Endothelial cell of umbilical vein (primary cell): ENCODE measurements around the gene ADAMTS17. TPM values are rescaled to one million over a fixed set of nuclear protein-coding genes. Genes with fewer than 3 reads are reported as not detected.

Experiments
- BruUV-seq: library from RNA; stranded (reverse); fragments of 400-500 nt; replicated peaks from 2 replicates; lab custom pipeline; 2021; lab: Mats Ljungman, UMichigan
- CTCF ChIA-PET: fragments of 300-600, 350-600 bp; sonication (Branson Sonifier 250); formaldehyde crosslinking; loops from one replicate; lab custom pipeline; 2021; ENCODE audit warnings: antibody characterized with exemption, inconsistent platforms; lab: Charles Lee
- POLR2A ChIA-PET: fragments of 300-600, 350-600 bp; sonication (Branson Sonifier 250); formaldehyde crosslinking; loops from one replicate; lab custom pipeline; 2021; ENCODE audit warnings: antibody characterized with exemption, inconsistent platforms; lab: Charles Lee
- DNase-seq: peaks from one replicate; pipeline ENCODE4 v3.0.0-alpha.2; 2011; ENCODE audit warnings: low read depth, low spot score
- FAIRE-seq: peaks from 2 replicates; lab custom pipeline; 2011; peaks lifted over from hg19 to GRCh38; lab: Jason Lieb, UNC
- H2AFZ ChIP-seq: 2 replicates; pipeline ENCODE4 v1.6.0; 2012; ENCODE audit warnings: low read depth, low read length, control low read depth, inconsistent platforms
- H3K27ac ChIP-seq: 2 replicates; pipeline ENCODE4 v1.5.1; 2011; ENCODE audit warnings: low read depth, mild to moderate bottlenecking, control low read depth, low read length, moderate library complexity; ENCODE audit not compliant: insufficient read depth
- H3K27me3 ChIP-seq, 2 experiments: 2 replicates each; pipeline versions ENCODE4 v1.6.0 to v1.6.1; 2011; ENCODE audit warnings: low read length in 2 of 2, mixed read lengths in 1 of 2; ENCODE audit not compliant: control insufficient read depth in 2 of 2, insufficient read depth in 2 of 2
- H3K36me3 ChIP-seq, 2 experiments: 2 replicates in 1 of 2; 3 replicates in 1 of 2; pipeline ENCODE4 v1.5.1; 2011; ENCODE audit warnings: low read length in 2 of 2, mild to moderate bottlenecking in 1 of 2, moderate library complexity in 1 of 2; ENCODE audit not compliant: control insufficient read depth in 2 of 2, insufficient read depth in 2 of 2; ENCODE audit errors: extremely low read depth in 1 of 2
- H3K4me1 ChIP-seq: 3 replicates; pipeline ENCODE4 v1.5.1; 2011; ENCODE audit warnings: mild to moderate bottlenecking, low read length; ENCODE audit not compliant: control insufficient read depth, insufficient read depth; ENCODE audit errors: extremely low read depth
- H3K4me2 ChIP-seq: 2 replicates; pipeline ENCODE4 v1.6.1; 2011; ENCODE audit warnings: low read length, control low read depth, mixed read lengths; ENCODE audit not compliant: insufficient read depth
- H3K4me3 ChIP-seq, 3 experiments: fragments of 200-600 bp in 1 of 3; sonication (generic), shearing (Covaris generic) in 1 of 3; replicated peaks in 1 of 3; 2 replicates each; pipeline ENCODE4 v1.5.1; 2011 to 2016; ENCODE audit warnings: control low read depth in 3 of 3, low read length in 3 of 3, mild to moderate bottlenecking in 2 of 3, inconsistent platforms in 1 of 3, low read depth in 1 of 3, moderate library complexity in 1 of 3; ENCODE audit not compliant: insufficient read depth in 1 of 3
- H3K79me2 ChIP-seq: 2 replicates; pipeline ENCODE4 v1.6.0; 2012; ENCODE audit warnings: low read length, inconsistent platforms; ENCODE audit not compliant: control insufficient read depth, insufficient read depth
- H3K9ac ChIP-seq: replicated peaks from 2 replicates; pipeline ENCODE3; 2011; ENCODE audit warnings: low read length, control low read depth; ENCODE audit not compliant: insufficient read depth; ENCODE audit errors: extremely low read depth
- H3K9me1 ChIP-seq: replicated peaks from 3 replicates; pipeline ENCODE4 v1.6.0; 2011; ENCODE audit warnings: mild to moderate bottlenecking, low read length; ENCODE audit not compliant: control insufficient read depth, insufficient read depth; ENCODE audit errors: extremely low read depth
- H3K9me3 ChIP-seq: replicated peaks from 2 replicates; pipeline ENCODE4 v1.5.1; 2012; ENCODE audit warnings: low read length, inconsistent platforms; ENCODE audit not compliant: control insufficient read depth, insufficient read depth
- H4K20me1 ChIP-seq: replicated peaks from 2 replicates; pipeline ENCODE3; 2011; ENCODE audit warnings: mild to moderate bottlenecking, low read length; ENCODE audit not compliant: control insufficient read depth, insufficient read depth; ENCODE audit errors: extremely low read depth
- CTCF ChIP-seq, 2 donors: IDR thresholded peaks; 1 replicate in 1 of 2; 2 replicates in 1 of 2; pipeline ENCODE4 v1.5.1; 2011; ENCODE audit warnings: low read length in 2 of 2, mild to moderate bottlenecking in 2 of 2, moderate library complexity in 2 of 2, control low read depth in 1 of 2, inconsistent platforms in 1 of 2, low read depth in 1 of 2; ENCODE audit not compliant: insufficient read depth in 1 of 2; ENCODE audit errors: extremely low read depth in 1 of 2
- FOS ChIP-seq: IDR thresholded peaks from 2 replicates; pipeline ENCODE4 v1.6.1; 2011; ENCODE audit warnings: mild to moderate bottlenecking, low read length, moderate library complexity, borderline replicate concordance; ENCODE audit not compliant: insufficient read depth
- GATA2 ChIP-seq: IDR thresholded peaks from 2 replicates; pipeline ENCODE4 v1.7.0; 2011; ENCODE audit warnings: low read depth, mild to moderate bottlenecking, moderate library complexity, mixed read lengths, low read length; ENCODE audit not compliant: insufficient read length, insufficient read depth
- JUN ChIP-seq: IDR thresholded peaks from 2 replicates; pipeline ENCODE4 v1.6.1; 2011; ENCODE audit warnings: borderline replicate concordance, low read depth; ENCODE audit not compliant: insufficient read length, insufficient read depth
- MYC ChIP-seq: IDR thresholded peaks from one replicate; pipeline ENCODE4 v1.6.1; 2011; ENCODE audit warnings: mild to moderate bottlenecking, low read depth, low read length
- POLR2A ChIP-seq: IDR thresholded peaks from 2 replicates; pipeline ENCODE4 v1.6.1; 2012; ENCODE audit warnings: low read depth, mild to moderate bottlenecking, control low read depth, low read length
- POLR2AphosphoS5 ChIP-seq: IDR thresholded peaks from 2 replicates; pipeline ENCODE4 v1.6.1; 2012; ENCODE audit warnings: low read depth, mild to moderate bottlenecking, control low read depth, low read length, moderate library complexity; ENCODE audit not compliant: insufficient read depth
- dilution Hi-C: fragments of 300-500 bp; cut with MboI; formaldehyde crosslinking; loops from one replicate; pipeline ENCODE4 v1.15.0; 2019; ENCODE audit warnings: low sequenced_read_pairs; ENCODE audit not compliant: extremely low pct_ligation_motif_present
- intact Hi-C: fragments of 100-400 bp; cut with micrococcal nuclease; formaldehyde crosslinking; loops from one replicate; pipeline ENCODE4 v1.10.0; 2022
- polyA plus RNA-seq, 4 experiments: library from polyadenylated mRNA; depleted of rRNA in 3 of 4; stranded (reverse) in 3 of 4; unstranded in 1 of 4; fragments of >200 nt; gene quantifications; 2 replicates each; pipeline versions ENCODE4 v1.2.1 to v1.2.3, GENCODE V29; 2011 to 2012; ENCODE audit warnings: missing spikeins in 1 of 4
- total RNA-seq: library from RNA; stranded (reverse); gene quantifications from 2 replicates; pipeline ENCODE4 v1.2.3, GENCODE V29; 2021
- TF ChIP-seq, protein P1 (sequence below): IDR thresholded peaks from 2 replicates; pipeline ENCODE4 v1.6.1; 2011; ENCODE audit not compliant: insufficient read depth, insufficient read length

Gene ADAMTS17
- total and polyA plus RNA-seq, 2 donors (not counting 3 experiments of a cell fraction or from before 2014, with no cell fraction given): 0.12 TPM; not detected in 1

- DNase-seq (no peak), FAIRE-seq (no peak)
- no peak overlapping the region for H3K4me2 ChIP-seq
- no peak overlapping the region for H3K4me3 ChIP-seq
- H3K9me3 ChIP-seq: no peaks in the 10 kb centered on the region
- H3K9me1 ChIP-seq: no peaks in the 10 kb centered on the region
- H3K27me3 ChIP-seq: no peaks in the 10 kb centered on the region
- intact Hi-C loops: no loop called here
- no peak overlapping the region for H3K9ac ChIP-seq
- TF ChIP-seq GATA2 (no peak), POLR2A (no peak), CTCF (IDR thresholded peaks at IDR 0.05; ENCODE audit: extremely low read depth in 1 of 2, insufficient read depth in 1 of 2, low read depth in 1 of 2, low read length in 2 of 2) (no peak), MYC (no peak), JUN (no peak), FOS (no peak), POLR2AphosphoS5 (no peak)
- TF ChIP-seq, protein P1, sequence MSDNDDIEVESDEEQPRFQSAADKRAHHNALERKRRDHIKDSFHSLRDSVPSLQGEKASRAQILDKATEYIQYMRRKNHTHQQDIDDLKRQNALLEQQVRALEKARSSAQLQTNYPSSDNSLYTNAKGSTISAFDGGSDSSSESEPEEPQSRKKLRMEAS: no peak
- H3K4me1 ChIP-seq: no peaks in the 10 kb centered on the region
- no peaks in the 10 kb centered on the region for H3K79me2 ChIP-seq
- no peak overlapping the region for H2AFZ ChIP-seq
- no TSS peak for BruUV-seq
- POLR2A ChIA-PET: no interaction called here
- no peak overlapping the region for H3K27ac ChIP-seq
- CTCF ChIA-PET: no interaction called here
- H4K20me1 ChIP-seq: no peaks in the 10 kb centered on the region
- no peaks in the 10 kb centered on the region for H3K36me3 ChIP-seq
- dilution Hi-C loops: no loop called here
Measured at GRCh38 chr15:99993262-99993661, 348.5 kb downstream of the ADAMTS17 start.
